ENCODE measurements around the gene NOTCH2NLA. TPM values are rescaled to one million over a fixed set of nuclear protein-coding genes. Genes with fewer than 3 reads are reported as not detected.
"Not testable (repeated sequence)": the region's sequence is repeated elsewhere in the genome, so short reads cannot be mapped to it uniquely, and the experiment has no call there.

NOTCH2NLA gene
- 10 to 100 TPM; 36.4 to 59.0 (median 41.0) TPM for total RNA-seq
- 96.6 TPM for total RNA-seq (2013)

DNA sequence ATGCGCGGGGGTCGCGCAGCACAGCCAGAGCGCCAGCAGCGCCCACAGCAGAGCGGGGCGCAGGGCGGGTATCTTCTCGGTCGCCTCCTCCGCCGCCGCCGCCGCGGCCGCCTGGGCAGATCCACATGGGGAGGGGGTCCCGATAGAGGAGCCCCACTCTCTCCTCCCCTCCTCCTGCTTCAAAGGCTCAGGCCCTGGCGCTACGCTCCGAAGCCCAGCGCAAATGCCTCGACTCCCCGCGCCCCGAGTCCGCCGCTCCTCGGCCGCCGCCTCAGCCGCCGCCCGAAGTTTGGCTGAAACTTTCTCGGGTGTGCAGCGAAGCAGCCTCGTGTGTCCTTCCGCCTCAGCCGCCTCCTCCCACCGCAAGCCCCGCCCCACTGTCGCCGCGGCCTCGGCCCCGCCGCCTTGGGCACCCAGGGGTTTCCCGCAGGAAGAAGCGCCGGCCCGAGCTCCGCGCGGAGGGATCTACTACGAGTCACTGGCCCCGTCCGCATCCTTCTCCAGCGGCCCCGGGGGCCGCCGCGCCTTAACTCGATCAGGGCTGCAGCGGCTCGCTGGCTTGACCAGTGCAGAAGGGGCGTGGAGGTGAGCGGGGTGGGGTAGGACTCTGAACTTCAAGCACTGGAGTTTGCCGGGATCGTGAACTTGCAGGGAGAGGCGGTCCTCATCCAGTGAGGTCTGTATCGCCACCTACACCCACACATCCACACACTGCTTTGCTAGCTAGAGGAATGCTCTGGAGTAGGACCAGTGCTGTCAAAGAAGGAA is at the start of gene NOTCH2NLA:
TSS of gene NOTCH2NLA (minus strand) at position 312 of the 768 bp plus-strand sequence. CDS start 39,684 bp downstream, outside the sequence.
- ATAC-seq (peak in 2 of 3 donors; percentile 76 to 85), DNase-seq (peak in 1 of 2 donors; percentile 19)
- H3K4me1 ChIP-seq (ENCODE audit: control insufficient read depth, insufficient read depth, low read length); H3K4me1 Mint-ChIP-seq; H3K9me3 Mint-ChIP-seq; H3K36me3 Mint-ChIP-seq; H3K27ac ChIP-seq (ENCODE audit: low read length); H3K27ac Mint-ChIP-seq; H3K9me3 ChIP-seq (ENCODE audit: control insufficient read depth, insufficient read depth, low read length); H3K27me3 ChIP-seq (ENCODE audit: control insufficient read depth, insufficient read depth, low read length); intact Hi-C loops (cut with micrococcal nuclease); H3K36me3 ChIP-seq (ENCODE audit: control insufficient read depth, insufficient read depth, low read length); H3K27me3 Mint-ChIP-seq (ENCODE audit: low read depth in 2 of 2): not testable (repeated sequence)
- H3K4me3 Mint-ChIP-seq: peak within 1 kb of the TSS; percentile 64
- H3K4me3 ChIP-seq (ENCODE audit: low read length): peak within 1 kb of the TSS; percentile 40
- WGBS (ENCODE audit: insufficient coverage): 0% methylated on average over 22 of the region's 72 CpGs

DNA sequence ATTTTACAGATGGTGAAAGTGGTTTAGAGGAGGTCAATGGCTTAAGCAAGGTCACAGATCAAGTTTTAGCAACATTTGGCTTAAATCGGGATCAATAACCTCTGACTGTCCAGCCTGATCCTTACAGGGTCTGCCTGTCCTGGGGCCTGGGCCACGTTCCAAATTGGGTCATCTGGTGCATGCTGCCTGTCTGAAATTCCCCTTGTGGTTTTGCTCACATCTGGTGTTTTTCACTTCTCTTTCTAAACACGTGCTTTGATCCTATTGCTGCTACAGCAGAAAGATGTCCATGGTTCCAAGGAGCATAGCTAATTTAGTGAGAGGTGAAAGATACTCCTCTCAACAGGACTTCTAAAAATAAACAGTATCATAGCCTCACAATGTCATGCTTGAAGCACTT is 49.5 kb upstream of the NOTCH2NLA start:
- H3K4me3 ChIP-seq (ENCODE audit: low read length); H3K27ac Mint-ChIP-seq; H3K4me3 Mint-ChIP-seq; H3K27me3 Mint-ChIP-seq (ENCODE audit: low read depth in 2 of 2); H3K9me3 Mint-ChIP-seq; DNase-seq; H3K36me3 Mint-ChIP-seq; H3K27me3 ChIP-seq (ENCODE audit: control insufficient read depth, insufficient read depth, low read length); intact Hi-C loops (cut with micrococcal nuclease); H3K9me3 ChIP-seq (ENCODE audit: control insufficient read depth, insufficient read depth, low read length); H3K4me1 ChIP-seq (ENCODE audit: control insufficient read depth, insufficient read depth, low read length); H3K4me1 Mint-ChIP-seq; H3K27ac ChIP-seq (ENCODE audit: low read length); H3K36me3 ChIP-seq (ENCODE audit: control insufficient read depth, insufficient read depth, low read length): not testable (repeated sequence)
- no CpG with 5 or more reads among the region's 3 CpGs for WGBS (ENCODE audit: insufficient coverage)
- ATAC-seq: peak in 2 of 3 donors; percentile 21 to 35

- H3K27me3 ChIP-seq (ENCODE audit: control insufficient read depth, insufficient read depth, low read length); H3K36me3 ChIP-seq (ENCODE audit: control insufficient read depth, insufficient read depth, low read length); H3K4me3 ChIP-seq (ENCODE audit: low read length); H3K9me3 Mint-ChIP-seq; H3K9me3 ChIP-seq (ENCODE audit: control insufficient read depth, insufficient read depth, low read length); ATAC-seq; intact Hi-C loops (cut with micrococcal nuclease); DNase-seq; H3K4me1 Mint-ChIP-seq; H3K36me3 Mint-ChIP-seq; H3K27me3 Mint-ChIP-seq (ENCODE audit: low read depth in 2 of 2); H3K4me1 ChIP-seq (ENCODE audit: control insufficient read depth, insufficient read depth, low read length); H3K27ac Mint-ChIP-seq; H3K4me3 Mint-ChIP-seq; H3K27ac ChIP-seq (ENCODE audit: low read length): not testable (repeated sequence)
- no CpG with 5 or more reads among the region's 2 CpGs for WGBS (ENCODE audit: insufficient coverage)
These were observed 48.3 kb upstream of the NOTCH2NLA start for GRCh38 chr1:146277087-146277486.

DNA sequence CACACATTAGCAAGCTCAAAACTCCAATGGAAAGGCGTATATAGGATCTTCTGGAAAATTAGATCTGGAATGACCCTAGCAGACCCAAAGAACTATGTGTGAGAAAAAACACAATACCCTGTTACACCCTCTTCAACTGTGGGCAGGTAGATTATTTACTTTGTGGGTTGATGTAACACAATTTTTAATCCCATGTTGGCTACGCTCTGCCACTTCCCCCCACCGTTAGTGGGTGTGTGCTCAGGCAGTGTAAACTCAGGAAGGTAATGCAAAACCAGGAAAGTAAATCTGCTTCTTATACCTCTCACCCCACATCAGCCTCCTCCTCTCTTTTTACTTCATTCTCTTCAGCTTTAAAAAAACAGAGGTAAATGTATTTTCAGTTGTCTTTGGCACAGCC is 45.3 kb upstream of the NOTCH2NLA start:
- intact Hi-C loops (cut with micrococcal nuclease); H3K36me3 Mint-ChIP-seq; ATAC-seq; H3K4me1 Mint-ChIP-seq; H3K27me3 ChIP-seq (ENCODE audit: control insufficient read depth, insufficient read depth, low read length); H3K36me3 ChIP-seq (ENCODE audit: control insufficient read depth, insufficient read depth, low read length); H3K4me3 Mint-ChIP-seq; H3K9me3 Mint-ChIP-seq; H3K27ac Mint-ChIP-seq; H3K27me3 Mint-ChIP-seq (ENCODE audit: low read depth in 2 of 2); H3K9me3 ChIP-seq (ENCODE audit: control insufficient read depth, insufficient read depth, low read length); H3K4me3 ChIP-seq (ENCODE audit: low read length); H3K4me1 ChIP-seq (ENCODE audit: control insufficient read depth, insufficient read depth, low read length); DNase-seq; H3K27ac ChIP-seq (ENCODE audit: low read length): not testable (repeated sequence)
- no CpG with 5 or more reads among the region's 3 CpGs for WGBS (ENCODE audit: insufficient coverage)

GRCh38 chr1:146273194-146273593 is 44.4 kb upstream of the NOTCH2NLA start:
- H3K4me1 Mint-ChIP-seq; H3K9me3 Mint-ChIP-seq; H3K27me3 Mint-ChIP-seq (ENCODE audit: low read depth in 2 of 2); ATAC-seq; H3K4me1 ChIP-seq (ENCODE audit: control insufficient read depth, insufficient read depth, low read length); H3K4me3 ChIP-seq (ENCODE audit: low read length); H3K9me3 ChIP-seq (ENCODE audit: control insufficient read depth, insufficient read depth, low read length); intact Hi-C loops (cut with micrococcal nuclease); H3K36me3 ChIP-seq (ENCODE audit: control insufficient read depth, insufficient read depth, low read length); DNase-seq; H3K36me3 Mint-ChIP-seq; H3K4me3 Mint-ChIP-seq; H3K27ac Mint-ChIP-seq; H3K27ac ChIP-seq (ENCODE audit: low read length); H3K27me3 ChIP-seq (ENCODE audit: control insufficient read depth, insufficient read depth, low read length): not testable (repeated sequence)
- WGBS (ENCODE audit: insufficient coverage): no CpG with 5 or more reads among the region's 5 CpGs

DNA sequence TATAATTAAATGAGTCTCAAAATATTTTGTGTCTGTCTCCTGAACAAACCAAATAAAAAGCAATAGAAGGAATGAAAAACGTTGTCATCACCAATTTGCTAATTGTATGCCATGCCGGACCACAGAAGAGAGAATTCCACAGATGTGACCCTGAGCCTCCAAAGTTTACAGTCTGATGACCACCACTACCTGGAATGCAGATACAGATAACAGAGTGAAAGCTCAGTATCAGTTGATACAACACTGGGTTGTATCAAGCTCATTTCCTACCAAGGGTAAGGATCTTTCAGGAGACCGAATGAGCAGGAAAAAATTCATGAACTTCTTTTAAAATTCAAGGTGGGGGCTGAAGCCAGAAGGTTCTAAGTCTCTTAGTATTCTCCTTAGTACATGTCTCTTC is 43.9 kb upstream of the NOTCH2NLA start:
- no CpG with 5 or more reads among the region's 3 CpGs for WGBS (ENCODE audit: insufficient coverage)
- H3K27me3 Mint-ChIP-seq (ENCODE audit: low read depth in 2 of 2); H3K36me3 ChIP-seq (ENCODE audit: control insufficient read depth, insufficient read depth, low read length); H3K4me1 Mint-ChIP-seq; H3K4me3 Mint-ChIP-seq; intact Hi-C loops (cut with micrococcal nuclease); H3K27ac Mint-ChIP-seq; H3K36me3 Mint-ChIP-seq; H3K27me3 ChIP-seq (ENCODE audit: control insufficient read depth, insufficient read depth, low read length); H3K9me3 Mint-ChIP-seq; H3K9me3 ChIP-seq (ENCODE audit: control insufficient read depth, insufficient read depth, low read length); H3K4me3 ChIP-seq (ENCODE audit: low read length); DNase-seq; ATAC-seq; H3K4me1 ChIP-seq (ENCODE audit: control insufficient read depth, insufficient read depth, low read length); H3K27ac ChIP-seq (ENCODE audit: low read length): not testable (repeated sequence)

GRCh38 chr1:146271977-146272376 is 43.2 kb upstream of the NOTCH2NLA start:
- H3K9me3 Mint-ChIP-seq; ATAC-seq; H3K36me3 ChIP-seq (ENCODE audit: control insufficient read depth, insufficient read depth, low read length); H3K27ac Mint-ChIP-seq; H3K27ac ChIP-seq (ENCODE audit: low read length); H3K4me3 Mint-ChIP-seq; H3K4me1 ChIP-seq (ENCODE audit: control insufficient read depth, insufficient read depth, low read length); DNase-seq; H3K27me3 ChIP-seq (ENCODE audit: control insufficient read depth, insufficient read depth, low read length); H3K9me3 ChIP-seq (ENCODE audit: control insufficient read depth, insufficient read depth, low read length); H3K4me3 ChIP-seq (ENCODE audit: low read length); H3K27me3 Mint-ChIP-seq (ENCODE audit: low read depth in 2 of 2); H3K4me1 Mint-ChIP-seq; intact Hi-C loops (cut with micrococcal nuclease); H3K36me3 Mint-ChIP-seq: not testable (repeated sequence)
- no CpG with 5 or more reads among the region's 2 CpGs for WGBS (ENCODE audit: insufficient coverage)

- H3K9me3 Mint-ChIP-seq; H3K4me1 ChIP-seq (ENCODE audit: control insufficient read depth, insufficient read depth, low read length); ATAC-seq: not testable (repeated sequence)
These were observed 41.3 kb upstream of the NOTCH2NLA start for GRCh38 chr1:146270129-146270528.

More at GRCh38 chr1:146270129-146270528, 41.3 kb upstream of the NOTCH2NLA start:
- H3K27ac ChIP-seq (ENCODE audit: low read length); H3K4me3 Mint-ChIP-seq; H3K4me3 ChIP-seq (ENCODE audit: low read length); DNase-seq; H3K4me1 Mint-ChIP-seq; H3K36me3 ChIP-seq (ENCODE audit: control insufficient read depth, insufficient read depth, low read length); H3K27me3 ChIP-seq (ENCODE audit: control insufficient read depth, insufficient read depth, low read length); H3K27ac Mint-ChIP-seq; H3K27me3 Mint-ChIP-seq (ENCODE audit: low read depth in 2 of 2); H3K9me3 ChIP-seq (ENCODE audit: control insufficient read depth, insufficient read depth, low read length); intact Hi-C loops (cut with micrococcal nuclease); H3K36me3 Mint-ChIP-seq: not testable (repeated sequence)
- no CpG with 5 or more reads among the region's 9 CpGs for WGBS (ENCODE audit: insufficient coverage)

All from natural killer cell (primary cell).